OCI-LY7 (cell line): ENCODE measurements around the gene GRK5. TPM values are rescaled to one million over a fixed set of nuclear protein-coding genes. Genes with fewer than 3 reads are reported as not detected.

Experiments
- BruUV-seq: library from RNA; stranded (reverse); fragments of 400-500 nt; replicated peaks from 2 replicates; lab custom pipeline; 2021; lab: Mats Ljungman, UMichigan
- CTCF ChIA-PET: fragments of 300-600 bp; sonication (Branson Sonifier 250); formaldehyde crosslinking; loops from one replicate; lab custom pipeline; 2022; ENCODE audit warnings: antibody characterized with exemption; ENCODE audit not compliant: unreplicated experiment; lab: Charles Lee
- POLR2A ChIA-PET: fragments of 300-600 bp; sonication (Branson Sonifier 250); formaldehyde crosslinking; loops from one replicate; lab custom pipeline; 2022; ENCODE audit warnings: antibody characterized with exemption; lab: Charles Lee
- DNase-seq: peaks from one replicate; pipeline ENCODE4 v3.0.0-alpha.2; 2015; ENCODE audit warnings: low spot score
- H2AFZ ChIP-seq: fragments of 200-600 bp; sonication (generic), shearing (Covaris generic); 2 replicates; pipeline ENCODE4 v1.6.1; 2014; ENCODE audit warnings: mild to moderate bottlenecking, antibody characterized with exemption, low read length, moderate library complexity
- H3K27ac ChIP-seq: fragments of 200-600 bp; sonication (generic); 2 replicates; pipeline ENCODE4 v1.5.1; 2014; ENCODE audit warnings: mixed run types, low read depth, mild to moderate bottlenecking, moderate library complexity, low read length, inconsistent platforms; ENCODE audit not compliant: poor library complexity, severe bottlenecking
- H3K36me3 ChIP-seq: fragments of 200-600 bp; sonication (generic); 2 replicates; pipeline ENCODE4 v1.6.1; 2014; ENCODE audit warnings: mild to moderate bottlenecking, antibody characterized with exemption, low read length, moderate library complexity, mixed read lengths; ENCODE audit not compliant: insufficient read depth
- H3K4me1 ChIP-seq: fragments of 200-600 bp; sonication (generic); 2 replicates; pipeline ENCODE4 v1.5.1; 2014; ENCODE audit warnings: mild to moderate bottlenecking, low read length; ENCODE audit not compliant: insufficient read depth, poor library complexity, severe bottlenecking
- H3K4me2 ChIP-seq: fragments of 200-600 bp; sonication (generic); 2 replicates; pipeline ENCODE4 v1.6.1; 2014; ENCODE audit warnings: mild to moderate bottlenecking, low read length
- H3K4me3 ChIP-seq: fragments of 200-600 bp; sonication (generic); 2 replicates; pipeline ENCODE4 v1.5.1; 2014; ENCODE audit warnings: mild to moderate bottlenecking, low read depth, low read length; ENCODE audit not compliant: poor library complexity, severe bottlenecking
- H3K79me2 ChIP-seq: fragments of 200-600 bp; sonication (generic); 2 replicates; pipeline ENCODE4 v1.6.1; 2016; ENCODE audit warnings: low read depth, mild to moderate bottlenecking, low read length, moderate library complexity, mixed read lengths; ENCODE audit not compliant: insufficient read depth
- H3K9me2 ChIP-seq: fragments of 200-600 bp; sonication (generic); 2 replicates; pipeline ENCODE4 v1.6.1; 2016; ENCODE audit warnings: mild to moderate bottlenecking, low read length, mixed read lengths; ENCODE audit not compliant: insufficient read depth
- H3K9me3 ChIP-seq: fragments of 200-600 bp; sonication (generic); 2 replicates; pipeline ENCODE4 v1.6.1; 2014; ENCODE audit warnings: mild to moderate bottlenecking, mixed run types, low read length, mixed read lengths
- H4K20me1 ChIP-seq: fragments of 200-600 bp; sonication (generic); 2 replicates; pipeline ENCODE4 v1.6.1; 2014; ENCODE audit warnings: mild to moderate bottlenecking, antibody characterized with exemption, low read length, moderate library complexity, mixed read lengths; ENCODE audit not compliant: insufficient read depth
- CTCF ChIP-seq: fragments of 200-600 bp; sonication (generic); conservative IDR thresholded peaks from 2 replicates; pipeline ENCODE4 v1.5.1; 2014; ENCODE audit warnings: mild to moderate bottlenecking, antibody characterized with exemption, low read length, moderate library complexity, mixed read lengths
- EZH2phosphoT487 ChIP-seq: fragments of 200-600 bp; sonication (generic); IDR thresholded peaks from 2 replicates; pipeline ENCODE4 v1.6.1; 2018; ENCODE audit warnings: low read depth, borderline replicate concordance, mild to moderate bottlenecking, mixed run types, antibody characterized with exemption, low read length, moderate library complexity, mixed read lengths
- intact Hi-C: fragments of 100-400 bp; cut with micrococcal nuclease; formaldehyde crosslinking; loops from one replicate; pipeline ENCODE4 v1.10.0; 2022; ENCODE audit not compliant: unreplicated experiment
- total RNA-seq, 2 experiments: library from RNA; depleted of rRNA in 1 of 2; stranded (reverse); fragments of >200 nt in 1 of 2; shearing (Covaris generic) in 1 of 2; gene quantifications; 2 replicates each; pipeline ENCODE4 v1.2.3, GENCODE V29; 2014 to 2022

GRK5 gene
- total RNA-seq, 2 experiments from 2014 or later = 4.7 to 10.2 TPM

DNA sequence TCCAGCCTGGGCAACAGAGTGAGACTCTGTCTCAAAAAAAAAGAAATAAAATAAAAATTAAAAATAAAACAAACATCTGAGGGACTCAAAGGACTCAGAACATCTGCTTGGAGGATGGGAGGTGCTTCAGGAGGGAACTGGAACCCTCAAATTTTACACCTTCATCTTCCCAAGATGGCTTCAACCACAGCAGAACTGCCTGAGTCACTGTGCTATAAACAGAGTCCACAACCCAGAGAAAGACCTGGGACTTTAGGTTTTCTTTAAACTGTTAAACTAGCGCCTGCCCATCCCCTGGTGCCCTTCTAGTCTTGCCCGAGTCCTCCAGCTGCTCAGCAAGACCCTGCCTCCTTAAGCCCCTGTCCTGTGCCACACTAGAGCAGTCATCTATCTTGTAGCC, 294.3 kb downstream of the GRK5 start:
- Histone ChIP-seq H3K9me3 (no peaks in the 10 kb centered on the region), H3K4me2 (peak overlapping the region; percentile 65), H3K4me1 (peaks cover 33% of the 10 kb centered on the region), H3K27ac (peak overlapping the region; percentile 54), H3K79me2 (no peaks in the 10 kb centered on the region), H3K4me3 (peak overlapping the region; percentile 17), H3K9me2 (no peaks in the 10 kb centered on the region), H2AFZ (peak overlapping the region; percentile 64), H4K20me1 (no peaks in the 10 kb centered on the region), H3K36me3 (0 out of 2 replicates have a peak, but pooled peaks cover 3% of the 10 kb centered on the region)
- ChIA-PET CTCF (interaction anchor here (0.5 kb wide), 1 partner anchor 125 kb away, joined by 10 read pairs; no protein-coding TSS in a partner anchor), POLR2A (interaction anchor here (0.7 kb wide), 1 partner anchor 15 kb away, joined by 3 read pairs; no protein-coding TSS in a partner anchor)
- intact Hi-C loops = loop anchor here (5.0 kb wide), 2 partner anchors 41 to 194 kb away; partner anchors contain the start of gene RGS10
- peak; percentile 23 for DNase-seq
- TF ChIP-seq CTCF (no peak), EZH2phosphoT487 (no peak)
- BruUV-seq = no TSS peak

GRCh38 chr10:119502209-119502608, 294.8 kb downstream of the GRK5 start:
- Histone ChIP-seq H3K36me3 (0 out of 2 replicates have a peak, but pooled peaks cover 3% of the 10 kb centered on the region), H2AFZ (peak overlapping the region; percentile 64), H3K4me1 (peaks cover 33% of the 10 kb centered on the region), H3K79me2 (no peaks in the 10 kb centered on the region), H3K9me2 (no peaks in the 10 kb centered on the region), H3K4me2 (peak overlapping the region; percentile 65), H3K27ac (peak overlapping the region; percentile 54), H3K4me3 (peak overlapping the region; percentile 28), H4K20me1 (no peaks in the 10 kb centered on the region), H3K9me3 (no peaks in the 10 kb centered on the region)
- peak; percentile 88 for DNase-seq
- intact Hi-C loops = loop anchor here (5.0 kb wide), 2 partner anchors 40 to 195 kb away; partner anchors contain the start of gene RGS10
- ChIA-PET POLR2A (no interaction called here), CTCF (interaction anchor here (0.5 kb wide), 1 partner anchor 449 kb away, joined by 3 read pairs; no protein-coding TSS in a partner anchor)
- TF ChIP-seq CTCF (no peak), EZH2phosphoT487 (no peak)
- BruUV-seq = no TSS peak
